H9 (cell line): ENCODE measurements around the gene C3orf22. TPM values are rescaled to one million over a fixed set of nuclear protein-coding genes. Genes with fewer than 3 reads are reported as not detected.

Experiments
- DNase-seq: peaks from one replicate; pipeline ENCODE4 v3.0.0-alpha.2; 2017
- H2AFZ ChIP-seq: one replicate; pipeline ENCODE4 v1.6.1; 2013; ENCODE audit warnings: mild to moderate bottlenecking, low read length, control low read depth, moderate library complexity
- H2AK5ac ChIP-seq: 2 replicates; pipeline ENCODE4 v1.6.1; 2013; ENCODE audit warnings: low read length, control low read depth, mixed read lengths; ENCODE audit not compliant: insufficient read length
- H2BK120ac ChIP-seq: one replicate; pipeline ENCODE4 v1.6.1; 2013; ENCODE audit warnings: low read depth, mild to moderate bottlenecking, low read length, control low read depth, inconsistent platforms; ENCODE audit not compliant: poor library complexity, severe bottlenecking
- H2BK12ac ChIP-seq: 2 replicates; pipeline ENCODE4 v1.6.1; 2013; ENCODE audit warnings: low read length, control low read depth, mixed read lengths, low read depth; ENCODE audit not compliant: insufficient read length
- H2BK15ac ChIP-seq: 2 replicates; pipeline ENCODE4 v1.6.1; 2013; ENCODE audit warnings: low read depth, low read length, control low read depth
- H2BK20ac ChIP-seq: one replicate; pipeline ENCODE4 v1.6.1; 2013; ENCODE audit warnings: low read depth, mild to moderate bottlenecking, low read length, control low read depth, inconsistent platforms; ENCODE audit not compliant: poor library complexity, severe bottlenecking
- H2BK5ac ChIP-seq: 2 replicates; pipeline ENCODE4 v1.6.1; 2013; ENCODE audit warnings: low read length, control low read depth, mixed read lengths; ENCODE audit not compliant: insufficient read length
- H3K14ac ChIP-seq: 2 replicates; pipeline ENCODE4 v1.6.1; 2013; ENCODE audit warnings: low read length, control low read depth; ENCODE audit not compliant: insufficient read depth
- H3K18ac ChIP-seq: 2 replicates; pipeline ENCODE4 v1.6.1; 2013; ENCODE audit warnings: low read depth, mild to moderate bottlenecking, mixed read lengths, low read length, control low read depth; ENCODE audit not compliant: insufficient read length
- H3K23ac ChIP-seq: 2 replicates; pipeline ENCODE4 v1.6.1; 2013; ENCODE audit warnings: low read length, control low read depth, mixed read lengths, low read depth; ENCODE audit not compliant: insufficient read length
- H3K23me2 ChIP-seq: 2 replicates; pipeline ENCODE4 v1.6.1; 2013; ENCODE audit warnings: low read depth, mild to moderate bottlenecking, mixed read lengths, low read length, control low read depth; ENCODE audit not compliant: insufficient read length, poor library complexity, severe bottlenecking
- H3K27ac ChIP-seq: 2 replicates; pipeline ENCODE4 v1.5.1; 2013; ENCODE audit warnings: low read length, control low read depth, mixed read lengths, low read depth; ENCODE audit not compliant: insufficient read length
- H3K27me3 ChIP-seq: 2 replicates; pipeline ENCODE4 v1.6.1; 2013; ENCODE audit warnings: low read length, control low read depth, inconsistent platforms; ENCODE audit not compliant: insufficient read depth
- H3K4ac ChIP-seq: 2 replicates; pipeline ENCODE4 v1.6.1; 2013; ENCODE audit warnings: low read depth, mild to moderate bottlenecking, control low read depth, inconsistent platforms, low read length, moderate library complexity
- H3K4me1 ChIP-seq: 2 replicates; pipeline ENCODE4 v1.6.1; 2013; ENCODE audit warnings: low read length, control low read depth, inconsistent platforms; ENCODE audit not compliant: insufficient read depth
- H3K4me2 ChIP-seq: 2 replicates; pipeline ENCODE4 v1.6.1; 2013; ENCODE audit warnings: low read length, control low read depth, mixed read lengths; ENCODE audit not compliant: insufficient read length, insufficient read depth
- H3K56ac ChIP-seq: 2 replicates; pipeline ENCODE4 v1.6.1; 2013; ENCODE audit warnings: low read depth, mild to moderate bottlenecking, mixed read lengths, low read length, control low read depth; ENCODE audit not compliant: insufficient read length
- H3K79me1 ChIP-seq: 2 replicates; pipeline ENCODE4 v1.6.1; 2013; ENCODE audit warnings: low read depth, mild to moderate bottlenecking, moderate library complexity, low read length, control low read depth, inconsistent platforms; ENCODE audit not compliant: insufficient read depth, poor library complexity, severe bottlenecking
- H3K79me2 ChIP-seq: 2 replicates; pipeline ENCODE4 v1.6.1; 2013; ENCODE audit warnings: low read length, control low read depth, inconsistent platforms; ENCODE audit not compliant: insufficient read depth
- H3K9ac ChIP-seq: 2 replicates; pipeline ENCODE4 v1.6.1; 2013; ENCODE audit warnings: low read length, control low read depth, mixed read lengths; ENCODE audit not compliant: insufficient read length; ENCODE audit errors: extremely low read depth
- H3K9me3 ChIP-seq: one replicate; pipeline ENCODE4 v1.6.1; 2013; ENCODE audit warnings: low read depth, low read length, inconsistent platforms; ENCODE audit not compliant: control insufficient read depth
- H3T11ph ChIP-seq: one replicate; pipeline ENCODE4 v1.6.1; 2013; ENCODE audit warnings: mild to moderate bottlenecking, low read length, control low read depth, inconsistent platforms
- H4K20me1 ChIP-seq: one replicate; pipeline ENCODE4 v1.6.1; 2013; ENCODE audit not compliant: control insufficient read depth, insufficient read length, insufficient read depth
- H4K5ac ChIP-seq: 2 replicates; pipeline ENCODE4 v1.6.1; 2013; ENCODE audit warnings: low read depth, mild to moderate bottlenecking, mixed read lengths, low read length, control low read depth; ENCODE audit not compliant: insufficient read length
- H4K8ac ChIP-seq: replicated peaks from 2 replicates; pipeline ENCODE4 v1.6.1; 2013; ENCODE audit warnings: low read length, control low read depth, mixed read lengths, low read depth; ENCODE audit not compliant: insufficient read length
- H4K91ac ChIP-seq: 2 replicates; pipeline ENCODE4 v1.6.1; 2013; ENCODE audit warnings: low read depth, mild to moderate bottlenecking, moderate library complexity, mixed read lengths, low read length, control low read depth; ENCODE audit not compliant: insufficient read length
- H3K27ac Mint-ChIP-seq, 3 experiments: 2 replicates in 2 of 3; 3 replicates in 1 of 3; pipeline ENCODE4 v1.8.0; 2020 to 2021; ENCODE audit warnings: mixed read lengths in 3 of 3, mild to moderate bottlenecking in 1 of 3, moderate library complexity in 1 of 3
- H3K27me3 Mint-ChIP-seq: 2 replicates; pipeline ENCODE4 v1.8.0; 2021; ENCODE audit warnings: low read depth, mild to moderate bottlenecking, moderate library complexity, mixed read lengths
- H3K36me3 Mint-ChIP-seq, 3 experiments: 2 replicates in 2 of 3; 3 replicates in 1 of 3; pipeline ENCODE4 v1.8.0; 2020 to 2021; ENCODE audit warnings: low read depth in 3 of 3, mixed read lengths in 3 of 3; ENCODE audit not compliant: insufficient read depth in 1 of 3
- H3K4me1 Mint-ChIP-seq, 2 experiments: 2 replicates each; pipeline ENCODE4 v1.8.0; 2020; ENCODE audit warnings: mixed read lengths in 2 of 2
- H3K4me3 Mint-ChIP-seq, 2 experiments: 2 replicates in 1 of 2; 3 replicates in 1 of 2; pipeline ENCODE4 v1.8.0; 2020 to 2021; ENCODE audit warnings: mild to moderate bottlenecking in 2 of 2, mixed read lengths in 2 of 2, moderate library complexity in 1 of 2
- H3K9me3 Mint-ChIP-seq, 2 experiments: 2 replicates in 1 of 2; 3 replicates in 1 of 2; pipeline ENCODE4 v1.8.0; 2020; ENCODE audit warnings: mild to moderate bottlenecking in 2 of 2, mixed read lengths in 2 of 2, moderate library complexity in 1 of 2
- CTCF ChIP-seq: fragments of 200-600 bp; sonication (generic); conservative IDR thresholded peaks from 3 replicates; pipeline ENCODE4 v1.8.0; 2021; ENCODE audit warnings: antibody characterized with exemption, mild to moderate bottlenecking
- WGBS: extraction: QIAGEN DNeasy Blood & Tissue Kit; methylation state at CpG from one replicate; pipeline ENCODE4 v1.1.7; 2013; ENCODE audit warnings: missing lambda C conversion rate, low lambda C conversion rate, mixed read lengths; ENCODE audit not compliant: insufficient read length; ENCODE audit errors: extremely low coverage; 5-methylcytosine and 5-hydroxymethylcytosine counted together
- total RNA-seq: library from RNA; stranded (reverse); gene quantifications from 2 replicates; pipeline ENCODE4 v1.2.1, GENCODE V29; 2021

C3orf22 gene
- total RNA-seq, 1 experiment from 2014 or later, result not detected

DNA sequence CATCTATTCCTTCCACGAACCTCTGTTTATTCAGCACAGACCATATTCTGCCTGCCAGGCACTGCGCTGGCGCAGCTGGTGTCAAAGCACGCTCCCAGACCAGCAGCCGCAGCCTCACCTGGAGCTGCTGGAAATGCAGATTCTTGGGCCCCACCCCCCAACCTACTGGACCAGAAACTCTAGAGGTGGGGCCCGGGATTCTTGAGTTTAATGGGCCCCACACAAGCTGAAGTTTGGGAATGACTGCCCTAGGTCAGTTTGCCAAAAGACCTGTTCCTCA, 27.7 kb downstream of the C3orf22 start:
- Histone ChIP-seq H4K5ac (no peak overlapping the region), H2BK15ac (no peak overlapping the region), H2BK20ac (no peak overlapping the region), H3K79me2 (no peaks in the 10 kb centered on the region), H3T11ph (no peak overlapping the region), H3K79me1 (no peaks in the 10 kb centered on the region), H3K27me3 (no peaks in the 10 kb centered on the region), H2AK5ac (no peak overlapping the region), H3K4ac (no peak overlapping the region), H4K8ac (no peak overlapping the region), H3K9me3 (no peaks in the 10 kb centered on the region), H3K18ac (no peak overlapping the region), H3K9ac (no peak overlapping the region), H3K56ac (no peak overlapping the region), H2AFZ (no peak overlapping the region), H3K23me2 (no peaks in the 10 kb centered on the region), H3K27ac (no peak overlapping the region), H4K91ac (no peak overlapping the region), H3K14ac (no peak overlapping the region), H2BK12ac (no peak overlapping the region), H4K20me1 (no peaks in the 10 kb centered on the region), H2BK5ac (no peak overlapping the region), H3K4me1 (no peaks in the 10 kb centered on the region), H2BK120ac (no peak overlapping the region), H3K23ac (no peak overlapping the region), H3K4me2 (no peak overlapping the region)
- TF ChIP-seq CTCF, result no peak; the same call in 2 of the 3 replicates
- DNase-seq, result no peak
- H3K27ac Mint-ChIP-seq, result no peak overlapping the region
- H3K27me3 Mint-ChIP-seq, result peaks cover 15% of the 10 kb centered on the region
- no peak overlapping the region for H3K4me3 Mint-ChIP-seq
- no peaks in the 10 kb centered on the region for H3K9me3 Mint-ChIP-seq
- no peaks in the 10 kb centered on the region; a peak in 1 of 7 replicates for H3K36me3 Mint-ChIP-seq
- WGBS, result no CpG with 5 or more reads among the region's 6 CpGs
- peaks cover 3 to 9% of the 10 kb centered on the region in 2 experiments; a peak in 3 of 4 replicates for H3K4me1 Mint-ChIP-seq
